Liver (tissue), 9 donors: Measurements from ENCODE around the gene EIF4G3. TPM values are rescaled to one million over a fixed set of nuclear protein-coding genes. Genes with fewer than 3 reads are reported as not detected.

ENCODE experiments used
- DNase-seq: peaks from one replicate; pipeline ENCODE4 v3.0.0-alpha.2; 2017; ENCODE audit warnings: low spot score
- H3K27ac ChIP-seq, 2 donors: one replicate each; pipeline ENCODE4 v1.7.0; 2013; ENCODE audit warnings: inconsistent platforms in 2 of 2, low read length in 2 of 2, control low read depth in 1 of 2, low read depth in 1 of 2, mild to moderate bottlenecking in 1 of 2
- H3K27me3 ChIP-seq, 4 donors: one replicate each; pipeline versions ENCODE4 v1.6.1 to v1.7.0; 2013; ENCODE audit warnings: low read length in 3 of 4, inconsistent platforms in 1 of 4, mild to moderate bottlenecking in 1 of 4, moderate library complexity in 1 of 4; ENCODE audit not compliant: control insufficient read depth in 4 of 4, insufficient read depth in 4 of 4
- H3K36me3 ChIP-seq, 4 donors: one replicate each; pipeline versions ENCODE4 v1.6.1 to v1.7.0; 2013; ENCODE audit warnings: low read length in 3 of 4, mild to moderate bottlenecking in 3 of 4, low read depth in 1 of 4, moderate library complexity in 1 of 4; ENCODE audit not compliant: control insufficient read depth in 4 of 4, insufficient read depth in 3 of 4
- H3K4me1 ChIP-seq, 4 donors: one replicate each; pipeline versions ENCODE4 v1.6.1 to v1.7.0; 2013; ENCODE audit warnings: low read length in 3 of 4, mild to moderate bottlenecking in 3 of 4, moderate library complexity in 1 of 4; ENCODE audit not compliant: control insufficient read depth in 4 of 4, insufficient read depth in 4 of 4
- H3K4me3 ChIP-seq, 3 donors: one replicate each; pipeline versions ENCODE4 v1.6.1 to v1.7.0; 2013; ENCODE audit warnings: low read length in 3 of 3, control low read depth in 1 of 3, low read depth in 1 of 3, mild to moderate bottlenecking in 1 of 3
- H3K9ac ChIP-seq, 2 donors: one replicate each; pipeline ENCODE4 v1.7.0; 2013; ENCODE audit warnings: low read length in 2 of 2, mild to moderate bottlenecking in 2 of 2, moderate library complexity in 2 of 2, control low read depth in 1 of 2, low read depth in 1 of 2
- H3K9me3 ChIP-seq, 4 donors: one replicate each; pipeline versions ENCODE4 v1.6.1 to v1.7.0; 2013; ENCODE audit warnings: low read length in 3 of 4; ENCODE audit not compliant: control insufficient read depth in 4 of 4
- CTCF ChIP-seq: fragments of 150-350 bp; IDR thresholded peaks from 2 replicates; pipeline ENCODE4 v1.5.1; 2017; ENCODE audit warnings: improper control_type of control experiment, low read depth, low read length; ENCODE audit not compliant: missing input control
- EGR1 ChIP-seq, 2 donors: IDR thresholded peaks; 2 replicates each; pipeline ENCODE4 v1.6.1; 2016 to 2018; ENCODE audit warnings: antibody characterized with exemption in 2 of 2, low read depth in 2 of 2
- FOXA1 ChIP-seq: IDR thresholded peaks from 2 replicates; pipeline ENCODE4 v1.6.1; 2016; ENCODE audit warnings: antibody characterized with exemption
- FOXA2 ChIP-seq: IDR thresholded peaks from 2 replicates; pipeline ENCODE4 v1.6.1; 2016; ENCODE audit warnings: antibody characterized with exemption
- GABPA ChIP-seq, 2 donors: IDR thresholded peaks in 1 of 2; conservative IDR thresholded peaks in 1 of 2; 2 replicates each; pipeline ENCODE4 v1.6.1; 2016; ENCODE audit warnings: antibody characterized with exemption in 2 of 2, mild to moderate bottlenecking in 1 of 2, moderate library complexity in 1 of 2
- JUND ChIP-seq, 2 donors: IDR thresholded peaks; 2 replicates each; pipeline ENCODE4 v1.6.1; 2016; ENCODE audit warnings: antibody characterized with exemption in 2 of 2
- MAX ChIP-seq: IDR thresholded peaks from 2 replicates; pipeline ENCODE4 v1.6.1; 2016; ENCODE audit warnings: antibody characterized with exemption
- NR2F2 ChIP-seq: IDR thresholded peaks from 2 replicates; pipeline ENCODE4 v1.6.1; 2016; ENCODE audit warnings: antibody characterized with exemption
- RAD21 ChIP-seq, 2 donors: IDR thresholded peaks; 2 replicates each; pipeline ENCODE4 v1.6.1; 2016; ENCODE audit warnings: antibody characterized with exemption in 2 of 2, mild to moderate bottlenecking in 2 of 2
- RXRA ChIP-seq, 2 donors: IDR thresholded peaks; 2 replicates each; pipeline ENCODE4 v1.6.1; 2017 to 2018; ENCODE audit warnings: antibody characterized with exemption in 2 of 2, mild to moderate bottlenecking in 1 of 2
- SP1 ChIP-seq: IDR thresholded peaks from 2 replicates; pipeline ENCODE4 v1.6.1; 2018; ENCODE audit warnings: antibody characterized with exemption, mild to moderate bottlenecking
- TAF1 ChIP-seq: conservative IDR thresholded peaks from 2 replicates; pipeline ENCODE4 v1.6.1; 2016; ENCODE audit warnings: antibody characterized with exemption, mild to moderate bottlenecking
- YY1 ChIP-seq: IDR thresholded peaks from 2 replicates; pipeline ENCODE4 v1.6.1; 2016; ENCODE audit warnings: antibody characterized with exemption, mild to moderate bottlenecking
- ZBTB33 ChIP-seq: IDR thresholded peaks from 2 replicates; pipeline ENCODE4 v1.6.1; 2016; ENCODE audit warnings: antibody characterized with exemption
- WGBS: extraction: QIAGEN DNeasy Blood & Tissue Kit; methylation state at CpG from one replicate; pipeline ENCODE4 v1.1.7; 2013; 5-methylcytosine and 5-hydroxymethylcytosine counted together
- polyA plus RNA-seq, 2 donors: library from polyadenylated mRNA; stranded (reverse) in 1 of 2; unstranded in 1 of 2; fragments of 200-250 nt in 1 of 2; fragments of >200 nt in 1 of 2; fragmentation: Nextera tagmentation in 1 of 2; extraction: Ambion mirVana in 1 of 2; gene quantifications; one replicate each; pipeline versions ENCODE4 v1.2.1 to v1.2.3, GENCODE V29; 2013 to 2015
- total RNA-seq, 2 donors: library from RNA; depleted of rRNA; stranded (reverse); fragments of >200 nt; gene quantifications; one replicate each; pipeline ENCODE4 v1.2.3, GENCODE V29; 2014
- TF ChIP-seq, protein P1 (sequence below): IDR thresholded peaks from 2 replicates; pipeline ENCODE4 v1.6.1; 2016; ENCODE audit warnings: antibody characterized with exemption
- TF ChIP-seq, protein P2 (sequence below): IDR thresholded peaks from 2 replicates; pipeline ENCODE4 v1.6.1; 2016; ENCODE audit warnings: antibody characterized with exemption, mild to moderate bottlenecking
- donor health status: healthy.
- donor health status: healthy.
- donor health status: healthy.
- donor health status: healthy.
- donor health status: healthy.

EIF4G3 gene
- total and polyA plus RNA-seq, 4 donors: 7.6 to 22.8 (median 11.7) TPM

- Histone ChIP-seq H3K27ac (no peak overlapping the region), H3K36me3 (peaks cover 0 to 5% (median 3%) of the 10 kb centered on the region in 4 donors), H3K4me3 (no peak overlapping the region), H3K9me3 (no peaks in the 10 kb centered on the region), H3K9ac (no peak overlapping the region), H3K27me3 (no peaks in the 10 kb centered on the region), H3K4me1 (no peaks in the 10 kb centered on the region)
- TF ChIP-seq YY1 (no peak), FOXA2 (no peak), CTCF (no peak), MAX (no peak), ZBTB33 (no peak), FOXA1 (no peak), EGR1 (IDR thresholded peaks at IDR 0.05; ENCODE audit: low read depth in 2 of 2) (no peak), RAD21 (IDR thresholded peaks at IDR 0.05) (no peak), NR2F2 (no peak), GABPA (IDR thresholded peaks at IDR 0.05 in 1 of 2, conservative IDR thresholded peaks at IDR 0.05 in 1 of 2) (no peak), TAF1 (no peak), RXRA (IDR thresholded peaks at IDR 0.05) (no peak), JUND (IDR thresholded peaks at IDR 0.05) (no peak), SP1 (no peak)
- TF ChIP-seq, protein P1, sequence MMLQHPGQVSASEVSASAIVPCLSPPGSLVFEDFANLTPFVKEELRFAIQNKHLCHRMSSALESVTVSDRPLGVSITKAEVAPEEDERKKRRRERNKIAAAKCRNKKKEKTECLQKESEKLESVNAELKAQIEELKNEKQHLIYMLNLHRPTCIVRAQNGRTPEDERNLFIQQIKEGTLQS: no peak
- TF ChIP-seq, protein P2, sequence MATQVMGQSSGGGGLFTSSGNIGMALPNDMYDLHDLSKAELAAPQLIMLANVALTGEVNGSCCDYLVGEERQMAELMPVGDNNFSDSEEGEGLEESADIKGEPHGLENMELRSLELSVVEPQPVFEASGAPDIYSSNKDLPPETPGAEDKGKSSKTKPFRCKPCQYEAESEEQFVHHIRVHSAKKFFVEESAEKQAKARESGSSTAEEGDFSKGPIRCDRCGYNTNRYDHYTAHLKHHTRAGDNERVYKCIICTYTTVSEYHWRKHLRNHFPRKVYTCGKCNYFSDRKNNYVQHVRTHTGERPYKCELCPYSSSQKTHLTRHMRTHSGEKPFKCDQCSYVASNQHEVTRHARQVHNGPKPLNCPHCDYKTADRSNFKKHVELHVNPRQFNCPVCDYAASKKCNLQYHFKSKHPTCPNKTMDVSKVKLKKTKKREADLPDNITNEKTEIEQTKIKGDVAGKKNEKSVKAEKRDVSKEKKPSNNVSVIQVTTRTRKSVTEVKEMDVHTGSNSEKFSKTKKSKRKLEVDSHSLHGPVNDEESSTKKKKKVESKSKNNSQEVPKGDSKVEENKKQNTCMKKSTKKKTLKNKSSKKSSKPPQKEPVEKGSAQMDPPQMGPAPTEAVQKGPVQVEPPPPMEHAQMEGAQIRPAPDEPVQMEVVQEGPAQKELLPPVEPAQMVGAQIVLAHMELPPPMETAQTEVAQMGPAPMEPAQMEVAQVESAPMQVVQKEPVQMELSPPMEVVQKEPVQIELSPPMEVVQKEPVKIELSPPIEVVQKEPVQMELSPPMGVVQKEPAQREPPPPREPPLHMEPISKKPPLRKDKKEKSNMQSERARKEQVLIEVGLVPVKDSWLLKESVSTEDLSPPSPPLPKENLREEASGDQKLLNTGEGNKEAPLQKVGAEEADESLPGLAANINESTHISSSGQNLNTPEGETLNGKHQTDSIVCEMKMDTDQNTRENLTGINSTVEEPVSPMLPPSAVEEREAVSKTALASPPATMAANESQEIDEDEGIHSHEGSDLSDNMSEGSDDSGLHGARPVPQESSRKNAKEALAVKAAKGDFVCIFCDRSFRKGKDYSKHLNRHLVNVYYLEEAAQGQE: no peak
- DNase-seq: no peak
- WGBS: 87% methylated on average over 4 of the region's 4 CpGs
Observed at GRCh38 chr1:20875198-20875973, 301.3 kb downstream of the EIF4G3 start.
